Measurements from ENCODE around the gene HSPBAP1.

HSPBAP1 gene

DNA sequence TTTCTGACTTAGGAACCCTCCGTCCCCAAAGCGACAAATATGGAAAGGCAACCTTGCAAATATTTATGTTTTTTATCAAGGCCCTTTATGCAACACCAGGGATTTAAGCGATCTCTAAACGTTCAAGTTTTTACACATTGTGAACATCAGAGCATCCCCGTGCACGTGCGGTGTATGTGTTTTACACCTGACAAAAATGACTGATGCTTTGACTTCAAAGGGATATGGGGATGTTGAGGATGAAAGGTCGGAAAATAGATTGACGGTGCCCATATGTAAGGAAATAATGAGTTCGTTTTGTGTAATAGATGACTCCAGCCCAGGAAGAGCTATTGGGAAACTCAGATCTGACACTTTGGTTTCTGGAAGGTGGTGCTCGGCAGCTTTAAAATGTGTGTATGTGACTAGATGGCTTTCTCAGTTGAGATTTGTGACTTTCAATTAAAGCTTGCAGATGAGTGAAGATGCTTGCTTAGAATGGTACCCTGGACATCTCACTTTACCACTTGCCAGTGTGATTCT, 2.1 kb upstream of the HSPBAP1 start:
- no peaks in the 10 kb centered on the region for H3K9me3 ChIP-seq (replicated peaks; ENCODE audit: insufficient read depth, low read length)
- no peaks in the 10 kb centered on the region for H3K36me3 ChIP-seq (replicated peaks; ENCODE audit: insufficient read depth, low read length)
- H3K4me2 ChIP-seq (ENCODE audit: low read depth, low read length), result peak overlapping the region; percentile 98
- no peaks in the 10 kb centered on the region for H3K9me2 ChIP-seq (replicated peaks; ENCODE audit: insufficient read depth, low read length)
- peak overlapping the region; percentile 84 for H3K4me3 ChIP-seq (ENCODE audit: low read length)
- H3F3A ChIP-seq (ENCODE audit: insufficient read depth, low read length), result peaks cover 8% of the 10 kb centered on the region; the same call in 1 of the 2 replicates
- H3K27ac ChIP-seq (ENCODE audit: low read length), result peak overlapping the region; percentile 92; the same call in 1 of the 2 replicates
- H4K20me1 ChIP-seq (ENCODE audit: insufficient read depth, low read length), result no peaks in the 10 kb centered on the region
- H3K79me2 ChIP-seq (ENCODE audit: low read length), result peaks cover 48% of the 10 kb centered on the region
- peak; percentile 19 for DNase-seq
- no peak for TF ChIP-seq EZH2phosphoT487 (IDR thresholded peaks at IDR 0.05; ENCODE audit: low read length)
- TF ChIP-seq, protein P1, sequence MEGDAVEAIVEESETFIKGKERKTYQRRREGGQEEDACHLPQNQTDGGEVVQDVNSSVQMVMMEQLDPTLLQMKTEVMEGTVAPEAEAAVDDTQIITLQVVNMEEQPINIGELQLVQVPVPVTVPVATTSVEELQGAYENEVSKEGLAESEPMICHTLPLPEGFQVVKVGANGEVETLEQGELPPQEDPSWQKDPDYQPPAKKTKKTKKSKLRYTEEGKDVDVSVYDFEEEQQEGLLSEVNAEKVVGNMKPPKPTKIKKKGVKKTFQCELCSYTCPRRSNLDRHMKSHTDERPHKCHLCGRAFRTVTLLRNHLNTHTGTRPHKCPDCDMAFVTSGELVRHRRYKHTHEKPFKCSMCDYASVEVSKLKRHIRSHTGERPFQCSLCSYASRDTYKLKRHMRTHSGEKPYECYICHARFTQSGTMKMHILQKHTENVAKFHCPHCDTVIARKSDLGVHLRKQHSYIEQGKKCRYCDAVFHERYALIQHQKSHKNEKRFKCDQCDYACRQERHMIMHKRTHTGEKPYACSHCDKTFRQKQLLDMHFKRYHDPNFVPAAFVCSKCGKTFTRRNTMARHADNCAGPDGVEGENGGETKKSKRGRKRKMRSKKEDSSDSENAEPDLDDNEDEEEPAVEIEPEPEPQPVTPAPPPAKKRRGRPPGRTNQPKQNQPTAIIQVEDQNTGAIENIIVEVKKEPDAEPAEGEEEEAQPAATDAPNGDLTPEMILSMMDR (IDR thresholded peaks at IDR 0.05; ENCODE audit: low read length), result no peak
- no peak for TF ChIP-seq EZH2 (optimal IDR thresholded peaks at IDR 0.05; ENCODE audit: low read depth, low read length)
- H3K27me3 ChIP-seq (replicated peaks; ENCODE audit: insufficient read depth, low read length), result no peaks in the 10 kb centered on the region
- peaks cover 11% of the 10 kb centered on the region for H3K4me1 ChIP-seq (ENCODE audit: low read length)
- peak overlapping the region; percentile 84 for H2AFZ ChIP-seq (ENCODE audit: low read length)
- peak overlapping the region; percentile 84 for H3K9ac ChIP-seq (ENCODE audit: low read length)

DNA sequence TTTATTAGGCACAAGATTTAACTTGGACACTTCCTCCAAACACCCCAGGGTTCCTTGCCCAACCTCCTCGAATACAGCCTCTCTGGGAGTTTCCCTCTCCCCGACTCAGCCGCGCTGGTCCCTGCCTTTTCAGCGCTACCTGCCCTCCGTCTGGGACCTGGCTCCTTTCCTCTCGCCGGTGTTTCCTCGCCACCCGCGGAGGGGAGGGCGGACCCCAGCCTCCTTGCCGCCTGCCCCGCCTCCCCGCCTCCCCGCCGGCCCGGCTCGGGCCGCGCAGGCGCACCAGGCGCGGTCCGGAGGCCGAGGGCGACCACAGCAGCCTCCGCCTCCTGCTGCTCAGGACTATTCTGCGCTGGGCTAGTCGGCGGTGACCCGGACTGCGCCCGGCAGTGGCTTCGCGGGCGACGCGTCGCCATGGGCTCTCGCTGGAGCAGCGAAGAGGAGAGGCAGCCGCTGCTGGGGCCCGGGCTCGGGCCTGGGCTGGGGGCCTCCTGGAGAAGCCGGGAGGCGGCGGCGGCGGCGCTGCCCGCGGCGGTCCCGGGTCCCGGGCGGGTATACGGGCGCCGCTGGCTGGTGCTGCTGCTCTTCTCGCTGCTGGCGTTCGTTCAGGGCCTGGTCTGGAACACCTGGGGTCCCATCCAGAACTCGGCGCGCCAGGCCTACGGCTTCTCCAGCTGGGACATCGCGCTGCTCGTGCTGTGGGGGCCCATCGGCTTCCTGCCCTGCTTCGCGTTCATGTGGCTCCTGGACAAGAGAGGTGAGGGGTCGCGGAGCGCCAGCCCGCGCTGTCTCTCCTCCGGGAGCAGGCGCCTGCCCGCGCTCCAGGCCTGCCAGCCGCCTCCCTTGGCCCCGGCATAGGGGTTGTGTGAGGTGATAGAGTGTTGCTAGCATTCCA, 1.4 kb upstream of the HSPBAP1 start, which contains the start of gene SLC49A4:
SLC49A4 (plus strand) TSS at position 291 of the 895 bp plus-strand sequence; CDS start at position 415, 124 bp downstream.
- no peaks in the 10 kb centered on the region for H3K36me3 ChIP-seq (replicated peaks; ENCODE audit: insufficient read depth, low read length)
- peaks cover 11% of the 10 kb centered on the region for H3K4me1 ChIP-seq (ENCODE audit: low read length)
- DNase-seq, result peak; percentile 86
- peak within 1 kb of the TSS; percentile 84 for H3K9ac ChIP-seq (ENCODE audit: low read length)
- H3K27me3 ChIP-seq (replicated peaks; ENCODE audit: insufficient read depth, low read length), result no peaks in the 10 kb centered on the region
- H3K4me2 ChIP-seq (ENCODE audit: low read depth, low read length), result peak within 1 kb of the TSS; percentile 98
- no peaks in the 10 kb centered on the region for H4K20me1 ChIP-seq (ENCODE audit: insufficient read depth, low read length)
- H3K9me2 ChIP-seq (replicated peaks; ENCODE audit: insufficient read depth, low read length), result no peaks in the 10 kb centered on the region
- H3K4me3 ChIP-seq (ENCODE audit: low read length), result peak within 1 kb of the TSS; percentile 84
- TF ChIP-seq EZH2phosphoT487 (IDR thresholded peaks at IDR 0.05; ENCODE audit: low read length), result no peak
- TF ChIP-seq, protein P1 (IDR thresholded peaks at IDR 0.05; ENCODE audit: low read length), result no peak
- no peak for TF ChIP-seq EZH2 (optimal IDR thresholded peaks at IDR 0.05; ENCODE audit: low read depth, low read length)
- peaks cover 51% of the 10 kb centered on the region for H3K79me2 ChIP-seq (ENCODE audit: low read length)
- peak within 1 kb of the TSS; percentile 84 for H2AFZ ChIP-seq (ENCODE audit: low read length)
- H3K9me3 ChIP-seq (replicated peaks; ENCODE audit: insufficient read depth, low read length), result no peaks in the 10 kb centered on the region
- H3K27ac ChIP-seq (ENCODE audit: low read length), result peak within 1 kb of the TSS; percentile 92
- peaks cover 8% of the 10 kb centered on the region; the same call in 1 of the 2 replicates for H3F3A ChIP-seq (ENCODE audit: insufficient read depth, low read length)

DNA sequence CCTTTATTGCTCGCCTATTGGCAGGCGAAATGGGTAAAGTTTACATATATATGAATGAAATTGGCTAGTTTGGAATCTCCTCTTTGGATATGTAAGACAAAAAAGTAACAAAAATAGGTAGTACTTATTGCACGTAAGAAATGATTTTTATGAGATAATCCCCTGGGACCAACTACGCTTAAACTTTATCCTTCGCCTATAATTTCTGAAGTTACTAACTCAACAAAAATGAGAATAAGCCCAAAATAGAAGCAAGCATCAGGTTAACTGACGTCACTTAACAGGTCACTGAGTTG, 800 bp upstream of the HSPBAP1 start:
- H3K27me3 ChIP-seq (replicated peaks; ENCODE audit: insufficient read depth, low read length), result no peaks in the 10 kb centered on the region
- TF ChIP-seq EZH2 (optimal IDR thresholded peaks at IDR 0.05; ENCODE audit: low read depth, low read length), result no peak
- TF ChIP-seq, protein P1 (IDR thresholded peaks at IDR 0.05; ENCODE audit: low read length), result no peak
- no peak for TF ChIP-seq EZH2phosphoT487 (IDR thresholded peaks at IDR 0.05; ENCODE audit: low read length)
- H3K4me2 ChIP-seq (ENCODE audit: low read depth, low read length), result peak overlapping the region; percentile 98
- peak overlapping the region; percentile 92 for H3K27ac ChIP-seq (ENCODE audit: low read length)
- no peak for DNase-seq
- H2AFZ ChIP-seq (ENCODE audit: low read length), result peak overlapping the region; percentile 84
- no peaks in the 10 kb centered on the region for H3K9me2 ChIP-seq (replicated peaks; ENCODE audit: insufficient read depth, low read length)
- peaks cover 53% of the 10 kb centered on the region for H3K79me2 ChIP-seq (ENCODE audit: low read length)
- H3K4me3 ChIP-seq (ENCODE audit: low read length), result peak overlapping the region; percentile 84
- H4K20me1 ChIP-seq (ENCODE audit: insufficient read depth, low read length), result no peaks in the 10 kb centered on the region
- no peaks in the 10 kb centered on the region for H3K36me3 ChIP-seq (replicated peaks; ENCODE audit: insufficient read depth, low read length)
- H3K9ac ChIP-seq (ENCODE audit: low read length), result peak overlapping the region; percentile 84
- no peaks in the 10 kb centered on the region for H3K9me3 ChIP-seq (replicated peaks; ENCODE audit: insufficient read depth, low read length)
- H3F3A ChIP-seq (ENCODE audit: insufficient read depth, low read length), result peaks cover 8% of the 10 kb centered on the region; the same call in 1 of the 2 replicates
- H3K4me1 ChIP-seq (ENCODE audit: low read length), result peaks cover 11% of the 10 kb centered on the region

Measured in MM.1S (cell line).